M059J (cell line): Measurements from ENCODE around the gene RBM20. TPM values are rescaled to one million over a fixed set of nuclear protein-coding genes. Genes with fewer than 3 reads are reported as not detected.
A peak's percentile ranks its signal among the peaks of the same experiment; 100 is the strongest.

Experiments
- DNase-seq: peaks from one replicate; pipeline ENCODE4 v3.0.0-alpha.2; 2012; ENCODE audit warnings: low read depth
- total RNA-seq: library from RNA; depleted of rRNA; stranded (reverse); fragments of >200 nt; shearing (Covaris generic); gene quantifications from 2 replicates; pipeline ENCODE4 v1.2.3, GENCODE V29; 2014

Gene RBM20
- total RNA-seq, 1 experiment from 2014 or later, result 1.8 TPM

DNA sequence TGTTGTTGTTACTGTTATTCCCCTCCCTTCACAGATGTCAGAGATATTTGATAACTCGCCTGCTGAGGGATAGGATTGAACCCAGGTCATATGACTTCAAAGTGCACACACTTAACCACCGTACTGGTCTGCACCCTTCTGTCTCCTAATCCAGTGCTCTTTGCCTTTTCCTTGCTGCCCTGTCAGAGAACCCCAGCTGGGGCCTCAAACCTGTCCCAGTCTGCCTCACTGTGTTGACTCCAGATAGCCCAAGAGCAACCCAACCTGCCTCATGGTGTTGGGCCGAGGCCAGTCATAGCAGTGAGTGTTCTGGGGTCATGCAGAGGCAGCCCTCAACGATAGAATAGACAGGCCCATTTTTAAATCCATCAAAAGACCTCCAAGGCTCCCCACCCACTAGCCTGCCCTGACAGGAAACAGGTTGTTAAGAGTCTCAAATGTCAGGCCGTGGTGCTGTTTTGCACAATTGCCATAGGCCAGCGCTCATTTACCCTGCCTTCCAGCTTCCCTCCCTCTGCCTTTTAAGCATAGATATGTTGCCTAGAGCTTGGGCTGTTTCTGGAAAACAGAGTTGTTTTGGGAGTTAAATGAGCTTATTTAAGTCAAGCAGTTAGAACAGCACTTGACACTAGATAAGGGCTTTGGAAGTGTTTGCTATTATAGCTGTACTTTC, 190.6 kb downstream of the RBM20 start:
- DNase-seq, result no peak

DNA sequence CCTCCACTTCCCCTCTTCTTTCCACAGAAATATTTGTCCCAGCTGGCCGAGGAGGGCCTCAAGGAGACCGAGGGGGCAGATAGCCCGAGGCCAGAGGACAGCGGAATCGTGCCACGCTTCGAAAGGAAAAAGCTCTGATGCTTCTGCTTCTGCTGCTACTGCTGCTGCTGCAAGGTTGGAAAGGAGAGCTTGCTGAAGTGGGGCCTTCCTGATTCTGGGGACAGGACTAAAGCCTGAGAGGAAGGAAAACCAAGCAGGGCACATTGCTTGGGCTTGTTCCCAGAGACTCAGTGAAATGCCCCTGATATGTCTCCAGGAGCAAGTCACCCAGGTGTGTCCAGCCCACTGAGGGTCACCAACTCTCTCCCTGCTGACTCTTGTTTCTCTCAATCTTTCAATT, 191.7 kb downstream of the RBM20 start:
- no peak for DNase-seq

DNA sequence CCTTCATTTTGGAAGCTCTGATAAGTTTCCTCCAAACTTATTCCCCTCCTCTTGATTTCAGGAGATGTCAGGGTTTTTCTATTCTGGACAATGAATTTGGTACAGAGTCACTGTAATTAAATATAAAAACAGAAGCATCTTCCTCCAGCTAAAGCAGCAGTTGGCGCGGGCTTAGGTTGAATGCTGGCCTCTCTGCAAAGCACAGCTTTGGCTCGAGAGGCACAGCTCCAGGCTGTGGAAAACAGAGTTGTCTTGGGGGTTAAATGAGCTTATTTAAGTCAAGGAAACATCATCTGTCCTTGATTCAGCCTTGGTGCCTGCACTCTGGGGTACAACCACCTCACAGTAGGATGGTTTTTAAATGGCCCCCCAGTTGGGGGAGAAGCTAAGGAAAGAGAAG, 192.6 kb downstream of the RBM20 start:
- no peak for DNase-seq

DNA sequence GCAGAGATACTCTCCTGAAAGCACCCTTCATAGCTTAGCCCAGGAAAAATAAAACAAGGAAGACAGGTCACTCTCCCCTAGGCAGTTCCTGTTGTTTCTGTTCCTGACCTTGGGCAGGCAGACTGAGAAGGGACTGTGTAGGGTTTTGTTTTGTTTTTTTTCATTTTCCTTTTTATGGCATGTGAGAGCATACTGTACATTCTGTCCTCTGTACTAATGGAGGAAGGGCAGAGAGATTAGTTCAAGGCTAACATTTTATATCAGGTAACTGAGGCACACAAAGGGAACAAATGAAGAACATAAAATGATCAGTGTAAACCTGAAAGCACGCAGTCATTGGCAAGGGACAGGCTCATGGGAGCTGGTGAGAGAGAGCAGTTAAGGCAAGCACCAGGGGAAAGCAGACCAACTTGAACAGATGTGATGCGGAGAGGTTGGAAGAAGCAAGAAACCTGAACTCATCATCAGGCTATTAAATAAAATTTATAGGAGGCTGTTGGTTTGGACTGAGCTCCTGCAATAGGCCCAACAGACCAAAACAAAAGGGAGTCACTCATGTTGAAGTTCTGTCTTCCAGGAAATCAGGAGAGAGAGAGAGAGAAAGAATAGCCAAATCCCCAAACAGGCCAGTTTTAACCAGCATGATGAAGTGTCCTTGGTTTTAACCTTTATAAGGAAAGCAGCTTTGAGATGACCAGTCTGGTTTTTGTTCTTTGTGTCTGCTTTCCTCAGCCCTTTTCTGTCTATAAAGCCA, 193.5 kb downstream of the RBM20 start:
- DNase-seq, result no peak

DNA sequence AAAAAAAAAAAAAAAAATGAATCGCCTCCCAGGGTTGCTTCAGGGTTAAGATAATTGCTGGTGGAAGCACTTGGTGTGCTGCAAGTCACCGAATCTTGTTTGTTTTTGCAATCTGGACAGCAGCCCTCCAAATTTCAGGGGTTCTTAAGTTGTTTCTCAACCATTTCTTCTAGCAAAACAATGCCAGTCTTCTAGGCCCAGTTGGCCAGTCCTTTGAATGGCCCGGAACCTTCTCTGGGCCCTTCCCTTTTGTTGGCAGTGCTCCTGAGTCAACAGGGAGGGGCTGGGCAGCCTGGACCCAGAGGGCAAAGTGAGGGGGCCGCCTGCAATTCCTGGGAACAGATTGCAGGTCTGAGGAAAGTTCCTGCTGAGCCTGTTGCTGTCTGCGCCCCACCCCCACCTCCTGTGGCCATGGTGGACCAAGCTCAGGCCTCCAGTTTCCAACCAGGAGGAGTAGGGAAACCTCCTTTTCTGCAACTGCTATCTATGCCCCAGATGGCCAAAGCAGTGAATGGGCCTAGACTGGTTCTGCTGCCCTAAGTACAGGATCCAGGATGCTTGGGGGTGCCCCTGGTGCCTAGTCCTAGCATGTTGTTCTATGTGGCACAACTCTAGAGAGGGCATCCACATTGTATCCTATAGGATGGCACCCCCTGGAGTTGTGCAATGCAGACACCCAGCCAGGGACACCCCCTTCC, 196.2 kb downstream of the RBM20 start:
- no peak for DNase-seq

DNA sequence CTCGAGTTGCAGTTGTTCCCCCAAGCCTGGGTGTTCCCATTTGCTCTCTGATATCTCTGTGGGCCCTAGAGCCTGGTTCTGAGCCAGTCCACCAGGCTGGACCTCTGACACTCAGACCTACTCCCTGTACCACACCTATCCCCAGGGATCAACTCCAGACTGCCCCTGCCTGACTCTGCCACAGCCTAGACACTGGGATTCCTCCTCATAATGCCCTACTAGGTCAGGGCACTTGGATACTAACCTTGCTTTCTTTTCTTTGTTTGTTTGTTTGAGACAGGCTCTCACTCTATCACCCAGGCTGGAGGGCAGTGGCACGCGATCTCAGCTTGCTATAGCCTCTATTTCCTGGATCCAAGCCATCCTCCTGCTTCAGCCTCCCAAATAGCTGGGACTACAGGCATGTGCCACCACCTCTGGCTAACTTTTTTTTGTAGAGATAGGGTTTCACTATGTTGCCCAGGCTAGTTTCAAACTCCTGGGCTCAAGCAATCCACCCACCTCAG, 196.8 kb downstream of the RBM20 start:
- no peak for DNase-seq

DNA sequence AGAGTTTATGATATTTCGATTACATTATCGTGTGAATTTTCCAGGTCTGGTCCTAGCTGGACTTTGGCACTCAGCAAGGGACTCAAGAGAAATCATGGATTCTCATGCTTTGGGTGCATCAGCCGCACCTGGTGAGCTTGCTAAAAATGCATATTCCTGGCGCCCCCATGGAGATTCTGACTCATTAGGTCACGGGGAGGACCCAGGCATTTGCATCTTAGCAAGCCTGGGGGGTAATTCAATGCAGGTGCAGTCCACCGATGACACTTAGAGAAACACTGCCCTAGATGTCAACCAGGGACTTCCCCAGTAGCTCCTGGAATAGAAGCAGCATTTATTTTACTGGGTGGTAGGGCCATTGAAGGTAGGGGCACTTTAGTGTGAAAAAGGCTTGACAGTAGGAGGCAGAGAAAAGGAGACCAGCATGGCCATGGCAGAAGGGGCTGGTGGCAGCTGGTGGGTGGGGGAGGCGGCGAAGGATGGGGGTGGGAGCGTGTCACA, 197.7 kb downstream of the RBM20 start:
- DNase-seq, result no peak

DNA sequence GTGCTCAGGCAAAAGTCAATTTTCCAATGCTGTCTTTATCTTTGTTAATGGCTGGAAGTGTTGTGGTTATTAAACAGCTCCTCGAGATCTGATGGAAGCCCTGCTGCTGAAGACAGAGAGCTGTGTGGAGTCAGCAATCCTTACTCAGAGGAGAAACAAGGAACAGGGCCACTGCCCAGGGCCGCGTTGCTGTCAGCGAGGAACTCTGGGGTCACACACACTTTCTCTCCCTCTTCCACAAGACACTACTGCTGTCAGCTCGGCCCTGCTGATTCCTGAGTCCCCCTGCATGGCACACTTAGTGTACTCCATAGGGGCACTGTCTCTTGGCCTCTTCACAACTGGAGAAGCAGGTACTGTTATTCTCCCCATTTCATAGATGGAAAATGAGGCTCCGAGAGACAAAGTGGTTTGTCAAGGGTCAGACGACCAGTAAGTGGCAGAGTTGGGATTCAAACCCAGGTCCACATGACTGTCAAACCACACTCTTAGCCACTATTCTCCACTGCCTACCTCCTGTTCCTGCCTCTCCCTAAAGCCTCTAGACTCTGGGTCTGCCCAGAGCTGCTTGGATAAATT, 198.3 kb downstream of the RBM20 start:
- DNase-seq, result no peak

DNA sequence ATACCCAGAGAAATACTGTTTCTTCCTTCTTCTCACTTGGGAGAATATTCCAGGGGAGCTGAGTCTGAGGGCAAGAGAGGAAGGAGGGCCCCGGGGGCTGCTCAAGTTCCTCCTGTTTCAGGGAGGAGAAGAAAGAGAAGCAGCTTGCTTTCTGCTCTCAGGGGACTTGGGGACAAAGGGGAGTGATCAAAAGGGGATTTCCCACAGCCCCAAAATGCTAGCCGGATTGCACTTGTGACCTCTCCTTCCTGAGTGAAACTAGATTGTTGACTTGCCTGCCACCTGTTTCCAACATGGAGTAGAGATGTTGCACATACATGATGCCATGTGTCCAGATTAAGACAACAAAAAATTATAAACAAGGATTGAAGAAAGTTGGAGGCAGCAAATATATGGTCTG, 198.9 kb downstream of the RBM20 start:
- no peak for DNase-seq

DNA sequence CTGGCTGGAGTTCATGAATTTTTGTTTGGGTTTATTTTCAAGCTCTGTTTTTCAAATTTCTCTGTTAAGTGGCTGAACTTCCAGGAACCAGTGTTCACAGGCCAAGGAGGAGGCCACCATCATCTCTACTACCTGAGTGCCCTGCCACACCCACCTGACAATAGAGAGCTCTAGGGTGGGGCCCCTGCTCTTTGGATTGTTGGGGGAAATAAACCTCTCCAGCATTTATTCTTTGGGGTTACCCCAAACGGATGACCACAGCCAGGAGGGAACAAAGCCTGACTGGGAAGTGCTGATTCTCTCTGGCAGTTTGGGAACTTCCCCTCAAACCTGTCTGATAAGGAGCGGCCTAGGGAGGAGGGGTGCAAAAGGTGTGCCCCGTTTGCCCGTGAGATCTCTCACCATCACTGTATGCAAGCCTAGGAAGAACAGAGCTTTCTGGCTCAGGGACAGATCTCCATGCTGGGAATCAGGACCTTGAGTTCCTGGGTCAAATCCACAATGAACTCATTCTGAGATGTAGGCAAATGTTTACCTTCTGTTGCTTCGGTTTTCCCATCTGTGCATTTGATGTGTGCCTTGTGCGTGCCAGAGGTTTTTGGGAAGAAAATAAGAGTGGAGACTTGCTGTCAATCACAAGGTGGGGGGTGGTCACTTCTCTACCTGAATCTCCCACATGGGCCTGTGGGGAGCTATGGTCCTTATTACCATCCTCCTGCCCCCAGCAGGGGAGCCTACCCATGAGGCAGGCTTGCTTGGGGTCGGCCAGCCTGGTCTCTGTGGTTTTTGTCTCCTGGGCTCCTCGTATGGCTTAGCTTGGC, 199.9 kb downstream of the RBM20 start:
- no peak for DNase-seq

DNA sequence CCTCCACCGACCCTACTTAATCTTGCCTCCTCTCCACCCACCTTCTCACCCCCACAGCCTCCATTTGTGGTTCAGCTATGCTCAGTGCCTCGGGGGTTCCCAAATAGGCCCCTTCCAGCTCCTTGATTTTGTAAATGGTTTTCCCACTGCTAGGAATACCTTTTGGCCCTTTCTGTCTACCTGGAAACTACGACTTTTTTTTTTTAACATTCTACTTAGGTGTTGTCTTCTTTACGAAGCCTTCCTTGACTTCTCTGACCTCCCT, 200.4 kb downstream of the RBM20 start:
- DNase-seq, result no peak

DNA sequence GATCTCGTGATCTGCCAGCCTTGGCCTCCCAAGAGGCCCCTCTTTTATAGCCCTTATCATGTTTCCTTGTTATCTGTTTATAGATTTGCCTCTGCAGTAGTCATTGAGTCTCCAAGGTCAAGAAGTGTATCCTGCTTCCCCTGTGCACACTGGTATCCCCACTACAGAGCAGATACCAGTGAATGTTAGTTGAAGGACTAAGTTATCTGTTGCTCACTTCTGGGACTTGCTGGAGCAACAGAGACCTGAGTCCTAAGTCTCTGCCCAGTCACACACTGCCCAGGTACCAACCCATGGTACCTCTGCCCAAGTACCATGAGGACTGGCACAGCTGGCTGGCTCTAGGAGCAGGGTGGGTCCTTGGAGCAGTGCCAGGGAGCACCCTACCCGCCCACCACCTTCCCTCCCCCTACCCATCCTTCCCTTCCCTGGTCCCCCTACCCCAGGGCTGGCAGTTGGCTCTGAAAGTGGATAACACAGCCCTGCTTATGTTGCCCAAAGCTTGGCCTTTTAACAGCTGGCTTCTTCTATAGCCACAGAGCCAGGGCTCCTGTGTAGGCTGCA, 201.1 kb downstream of the RBM20 start:
- no peak for DNase-seq

DNA sequence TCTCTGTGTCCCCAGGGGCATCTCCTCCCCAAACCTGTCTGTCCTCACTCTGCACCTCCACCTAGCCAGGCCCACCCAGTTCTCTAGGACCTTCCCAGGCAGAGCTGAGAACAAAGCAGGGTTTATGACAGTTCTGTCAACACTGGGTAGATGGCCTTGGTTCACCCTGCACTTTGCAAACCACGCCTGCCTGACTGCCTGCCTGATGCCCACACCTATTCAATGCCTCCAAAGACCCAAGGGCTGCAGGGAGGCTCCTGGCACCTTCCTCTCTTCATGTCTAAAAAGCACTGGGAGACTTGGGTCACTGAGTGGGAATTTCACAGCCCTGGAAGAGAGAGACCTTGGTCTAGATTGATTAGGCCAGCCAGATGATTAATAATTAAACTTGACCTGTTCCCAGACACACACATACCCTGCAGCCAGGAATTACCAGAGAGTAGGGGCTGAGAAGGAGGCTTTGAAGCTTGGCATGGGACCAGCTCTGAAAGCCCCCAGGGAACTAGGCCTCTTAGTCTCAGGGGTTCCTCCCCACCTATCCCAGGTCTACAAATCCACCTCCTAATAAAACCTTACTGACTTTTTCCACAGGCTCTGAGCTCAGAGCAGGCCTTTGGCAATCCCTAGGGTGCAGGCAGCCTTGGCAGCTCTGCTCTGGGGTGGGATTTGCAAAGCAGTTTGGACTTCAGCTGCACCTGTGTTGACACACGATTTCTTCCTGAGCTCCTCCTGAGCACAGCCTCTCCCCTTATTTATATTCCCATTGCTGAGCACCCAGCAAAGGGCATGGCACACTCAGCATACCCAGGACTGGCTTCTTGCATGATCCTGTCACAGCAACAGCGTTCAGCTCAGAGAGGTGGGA, 201.9 kb downstream of the RBM20 start:
- no peak for DNase-seq

DNA sequence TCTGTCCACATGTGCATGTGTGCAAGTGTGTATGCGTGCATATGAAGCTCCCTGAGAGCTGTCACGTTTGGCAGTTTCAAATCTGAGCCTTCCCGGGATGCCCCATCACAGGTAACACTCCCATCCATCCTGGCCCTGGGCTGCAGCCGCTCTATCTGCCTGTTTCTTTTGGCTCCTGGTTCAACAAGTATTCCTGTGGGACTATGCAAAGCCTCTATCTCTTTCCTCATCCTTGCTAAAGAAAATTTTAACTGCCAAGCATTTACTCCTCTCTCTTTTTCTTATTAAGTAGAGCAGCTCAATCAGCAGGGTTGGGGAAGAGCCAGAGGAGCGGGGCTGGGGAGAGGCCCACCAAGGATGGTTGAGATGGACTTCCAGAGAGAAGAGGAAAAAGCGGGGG, 203.2 kb downstream of the RBM20 start:
- no peak for DNase-seq

DNA sequence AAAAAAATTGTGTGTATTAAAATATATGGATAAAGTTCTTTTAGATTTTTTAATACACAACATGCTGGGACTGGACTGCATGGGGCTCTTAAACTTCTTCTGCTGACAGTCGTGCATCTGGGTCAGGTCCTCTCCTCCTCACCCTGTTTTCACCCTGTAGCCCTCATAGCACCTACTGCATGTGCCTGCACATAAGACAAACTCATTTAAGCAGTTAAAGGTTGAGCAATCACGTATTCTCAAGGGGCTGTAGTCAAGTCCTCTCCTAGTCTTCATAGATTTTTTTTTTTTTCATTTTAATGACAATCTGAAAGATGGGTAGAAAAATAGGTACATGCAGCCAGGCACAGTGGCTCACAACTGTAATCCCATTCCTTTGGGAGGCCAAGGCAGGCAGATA, 204.0 kb downstream of the RBM20 start:
- DNase-seq, result no peak

DNA sequence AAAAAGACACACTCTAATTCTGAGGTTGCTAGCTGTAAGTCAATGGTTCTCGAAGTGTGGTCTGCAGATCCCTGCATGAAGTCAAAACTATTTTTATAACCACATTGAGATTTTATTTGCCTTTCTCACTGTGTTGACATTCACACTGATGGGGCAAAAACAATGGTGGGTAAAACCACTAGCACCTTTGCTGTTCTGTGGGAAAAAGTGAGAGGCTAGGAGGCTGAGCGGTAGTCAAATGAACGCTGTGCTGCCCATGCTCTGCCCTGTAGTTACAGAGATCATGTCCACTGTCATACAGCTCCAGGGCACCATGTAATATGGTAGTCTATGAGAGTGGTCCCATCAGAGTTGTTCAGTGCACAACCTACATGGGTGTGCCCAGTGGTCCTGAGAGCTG, 206.0 kb downstream of the RBM20 start:
- no peak for DNase-seq

DNA sequence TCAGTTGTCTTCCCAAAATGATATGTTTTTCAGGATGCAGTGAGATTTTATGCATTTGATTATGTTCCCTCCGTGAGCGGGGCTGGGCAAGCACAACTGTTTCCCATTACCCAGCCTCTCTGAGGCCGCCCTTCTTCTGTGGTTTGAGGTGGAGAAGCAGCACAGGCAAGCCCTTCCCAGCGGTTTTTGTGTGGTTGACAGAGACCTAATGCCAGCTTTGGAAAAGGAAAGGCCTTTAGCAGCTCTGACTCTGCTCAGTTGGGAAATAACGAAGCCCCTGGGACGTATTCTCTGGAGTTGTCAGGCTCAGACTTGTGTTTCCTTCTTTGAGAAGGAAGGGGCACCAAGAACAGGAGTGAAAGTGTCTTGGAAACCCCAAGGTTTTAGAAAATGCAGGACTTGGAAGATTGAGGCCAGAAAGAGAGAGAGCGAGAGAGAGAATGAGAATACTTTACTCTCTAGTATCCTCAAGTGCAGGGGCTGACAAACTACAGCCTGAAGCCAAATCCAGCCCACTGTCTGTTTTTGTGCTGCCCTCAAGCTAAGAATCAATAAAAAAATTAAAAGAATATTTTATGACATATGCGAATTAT, 207.0 kb downstream of the RBM20 start:
- DNase-seq, result peak; percentile 29

DNA sequence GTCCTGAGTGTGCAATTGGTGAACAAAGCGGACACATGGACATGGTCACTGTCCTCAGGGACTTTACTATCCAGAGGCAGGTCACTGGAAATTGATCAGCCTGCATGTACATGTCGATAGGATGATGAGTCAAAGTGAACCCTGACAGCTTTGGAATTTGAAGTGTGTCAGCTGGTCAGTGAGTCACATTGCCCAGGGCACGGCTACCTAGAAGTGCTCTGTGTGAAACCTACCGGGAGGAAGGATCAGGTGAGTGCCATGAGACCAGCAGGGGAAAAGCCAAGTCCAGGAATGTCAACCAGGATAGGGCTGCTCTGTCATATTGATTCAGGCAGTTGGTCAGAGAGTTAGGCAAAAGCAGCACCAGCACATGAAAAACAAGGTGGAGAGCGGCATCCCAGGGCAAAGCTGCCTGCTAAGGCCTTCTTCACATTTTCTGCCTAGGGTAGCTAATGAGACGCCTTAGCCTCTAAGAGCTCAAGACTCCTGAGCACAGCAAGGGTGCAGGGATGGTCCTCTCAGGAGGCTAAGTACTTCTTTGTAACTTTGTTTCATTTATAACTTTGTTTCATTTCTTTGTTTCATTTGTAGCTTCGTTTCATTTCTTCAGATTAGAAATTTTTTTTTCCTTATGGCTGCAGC, 208.2 kb downstream of the RBM20 start:
- peak; percentile 67 for DNase-seq

DNA sequence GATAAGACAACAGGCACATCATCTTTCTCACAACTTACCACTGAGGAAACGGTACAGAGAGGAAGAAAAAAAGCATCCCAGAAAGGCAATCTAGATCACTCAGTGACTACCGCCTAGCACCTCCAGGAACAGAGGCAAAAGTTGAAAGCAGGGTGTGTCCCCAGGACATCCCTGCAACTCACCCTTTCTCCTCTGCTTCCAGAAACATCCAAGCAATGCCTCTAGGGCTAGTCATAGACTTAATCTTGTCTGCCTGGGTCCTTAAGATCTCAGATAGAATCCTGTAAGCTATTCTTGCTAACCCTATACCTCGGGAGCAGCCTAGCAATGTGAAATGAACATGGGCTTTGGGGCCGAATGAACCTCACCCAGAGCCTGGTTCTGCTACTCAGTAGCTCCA, 208.8 kb downstream of the RBM20 start:
- DNase-seq, result no peak
